GM19397 (cell line): ENCODE results near the gene TMA7.
"Not testable (repeated sequence)": the region's sequence is repeated elsewhere in the genome, so short reads cannot be mapped to it uniquely, and the experiment has no call there.

Source experiments
- ATAC-seq: cut with Tn5 transposase; IDR thresholded peaks from one replicate; pipeline ENCODE4 v1.9.1; 2021; ENCODE audit warnings: mild to moderate bottlenecking, moderate library complexity; ENCODE audit not compliant: unreplicated experiment

TMA7 gene

GRCh38 chr3:48439820-48440589, at the start of gene TMA7, which contains the start of gene CCDC51:
TMA7 (plus strand) TSS chr3:48440257; CDS start chr3:48440297, 40 bp downstream.
CCDC51 (minus strand) TSS chr3:48440119; CDS start chr3:48435128, 4,991 bp downstream.
- peak; percentile 97 for ATAC-seq

- no peak for ATAC-seq
Observed at GRCh38 chr3:48394391-48394790, 45.7 kb upstream of the TMA7 start.

- no peak for ATAC-seq
Observed at GRCh38 chr3:48395714-48396113, 44.3 kb upstream of the TMA7 start.

GRCh38 chr3:48397767-48398681, 42.0 kb upstream of the TMA7 start:
- no peak for ATAC-seq

- no peak for ATAC-seq
Observed at GRCh38 chr3:48398701-48399386, 41.2 kb upstream of the TMA7 start.

- ATAC-seq: no peak
Observed at GRCh38 chr3:48399387-48400172, 40.5 kb upstream of the TMA7 start.

GRCh38 chr3:48400824-48401433, 39.1 kb upstream of the TMA7 start:
- no peak for ATAC-seq

- not testable (repeated sequence) for ATAC-seq
Observed at GRCh38 chr3:48401434-48401901, 38.6 kb upstream of the TMA7 start.

- no peak for ATAC-seq
Observed at GRCh38 chr3:48402281-48402732, 37.8 kb upstream of the TMA7 start.

- ATAC-seq: no peak
Observed at GRCh38 chr3:48402907-48403306, 37.1 kb upstream of the TMA7 start.

GRCh38 chr3:48403533-48404439, 36.3 kb upstream of the TMA7 start:
- no peak for ATAC-seq

- ATAC-seq: no peak
Observed at GRCh38 chr3:48404440-48405342, 35.4 kb upstream of the TMA7 start.

GRCh38 chr3:48405343-48405881, 34.6 kb upstream of the TMA7 start:
- ATAC-seq: no peak

GRCh38 chr3:48405971-48406370, 34.1 kb upstream of the TMA7 start:
- no peak for ATAC-seq

- no peak for ATAC-seq
Observed at GRCh38 chr3:48406443-48407431, 33.3 kb upstream of the TMA7 start.

- ATAC-seq: no peak
Observed at GRCh38 chr3:48407542-48408099, 32.4 kb upstream of the TMA7 start.
